NCI-H526 (cell line): ENCODE results near the gene TEX28.
A peak's percentile ranks its signal among the peaks of the same experiment; 100 is the strongest.
"Not testable (repeated sequence)": the region's sequence is repeated elsewhere in the genome, so short reads cannot be mapped to it uniquely, and the experiment has no call there.

Experiments
- DNase-seq, 2 experiments: peaks; one replicate each; lab custom pipeline; 2025; lab: John Stamatoyannopoulos, UW

Gene TEX28

GRCh38 chrX:154310616-154311536 lies 16.0 kb upstream of the TEX28 start:
- DNase-seq: no peak

DNA sequence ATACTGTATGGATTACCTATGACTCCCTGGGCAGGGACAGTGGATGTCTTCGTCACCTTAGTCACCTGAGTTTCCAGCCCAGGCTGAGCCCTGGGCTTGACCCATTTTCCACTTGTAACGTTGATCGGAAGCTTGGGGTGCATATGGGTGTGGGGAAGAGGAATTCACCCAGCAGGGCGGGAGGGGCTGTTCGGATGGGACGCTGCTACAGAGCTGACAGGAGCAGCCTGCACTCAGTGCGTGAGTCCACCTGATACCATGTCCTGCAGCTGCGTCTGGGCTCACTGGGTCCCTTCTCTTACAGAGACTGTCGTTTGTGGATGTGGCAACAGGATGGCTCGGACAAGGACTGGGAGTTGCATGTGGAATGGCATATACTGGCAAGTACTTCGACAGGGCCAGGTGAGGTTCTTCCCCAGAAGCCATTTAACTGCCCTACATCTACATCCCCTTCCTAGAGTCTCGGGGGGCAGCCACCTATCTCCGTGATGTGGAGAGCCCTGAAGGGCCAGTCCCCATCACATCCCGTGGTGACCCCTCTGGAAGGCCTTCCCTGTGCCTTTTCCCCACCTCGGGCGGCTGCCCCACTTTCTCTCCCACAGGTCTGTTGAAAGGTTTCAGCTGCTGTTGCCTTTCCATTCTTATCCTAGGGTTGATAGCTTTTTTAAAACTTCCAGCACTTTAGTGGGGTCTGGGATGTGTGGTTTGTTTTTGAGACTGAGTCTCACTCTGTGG lies 14.3 kb upstream of the TEX28 start:
- DNase-seq: no peak

- peak; percentile 42 to 66 for DNase-seq
These were observed 13.4 kb upstream of the TEX28 start for GRCh38 chrX:154308108-154308946.

DNA sequence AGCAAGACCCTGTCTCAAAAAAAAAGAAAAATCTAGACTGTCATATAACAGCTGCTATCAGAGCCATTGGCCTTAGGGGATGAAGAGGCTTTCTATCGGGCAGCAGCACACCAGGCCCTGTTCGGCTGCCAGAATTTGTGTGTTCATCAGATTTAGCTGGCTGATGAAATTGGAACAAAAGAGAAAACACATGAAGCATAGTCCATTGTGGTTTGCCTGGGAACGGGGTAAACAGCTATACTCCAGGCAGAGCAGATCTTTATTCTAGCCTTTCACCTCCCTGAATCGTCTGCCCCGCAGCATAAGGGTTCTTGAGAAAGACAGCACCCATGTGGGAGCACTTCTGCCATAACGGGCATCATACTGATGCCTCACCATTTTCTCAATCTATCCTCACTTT lies 12.3 kb upstream of the TEX28 start:
- no peak for DNase-seq

DNA sequence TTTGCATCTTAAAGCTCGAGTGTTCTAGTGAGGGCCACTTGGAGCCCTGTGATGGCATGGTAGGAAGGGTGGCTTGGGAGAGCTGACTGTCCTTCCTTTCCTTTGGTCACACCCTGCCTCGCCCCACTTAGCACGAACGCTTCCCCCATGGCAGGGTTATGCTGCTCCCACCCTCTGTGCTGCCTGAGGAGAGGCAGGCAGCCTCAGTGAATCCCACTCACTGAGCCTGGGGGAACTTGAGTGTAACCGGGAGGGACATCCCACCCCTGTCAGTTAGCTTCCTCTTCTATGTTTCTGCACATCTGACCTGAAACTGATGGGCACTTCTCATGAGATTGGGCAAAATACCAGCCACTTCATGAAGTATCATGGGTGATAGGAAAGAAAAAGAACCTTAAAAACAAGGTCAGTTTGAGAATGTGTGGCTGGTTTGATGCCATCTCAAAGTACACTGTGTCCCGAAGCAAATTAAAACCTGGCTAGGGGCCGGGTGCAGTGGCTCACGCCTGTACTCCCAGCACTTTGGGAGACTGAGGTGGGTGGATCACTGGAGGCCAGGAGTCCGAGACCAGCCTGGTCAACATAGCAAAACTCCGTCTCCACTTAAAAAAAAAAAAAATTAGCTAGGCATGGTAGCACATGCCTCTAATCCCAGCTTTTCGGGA lies 10.7 kb upstream of the TEX28 start:
- DNase-seq: no peak

DNA sequence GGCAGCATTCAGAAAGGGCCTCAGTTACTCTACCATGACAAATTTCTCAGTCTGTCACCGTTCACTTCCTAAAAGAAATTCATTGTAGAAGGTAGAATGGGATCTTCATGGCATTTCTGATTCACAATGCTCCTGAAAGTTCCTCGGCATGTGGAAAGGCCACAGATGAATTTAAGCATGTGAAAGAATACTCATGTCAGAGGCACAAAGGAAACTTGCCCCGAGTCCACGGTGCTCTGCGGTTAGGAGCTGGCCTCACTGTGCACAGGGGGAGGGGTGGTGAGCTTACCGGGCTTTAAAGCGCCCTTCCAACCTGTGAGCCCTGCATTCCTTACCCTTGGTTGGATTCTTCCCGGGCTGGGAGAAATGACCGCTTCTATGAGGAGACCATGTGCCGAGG lies 9.9 kb upstream of the TEX28 start:
- no peak for DNase-seq

DNA sequence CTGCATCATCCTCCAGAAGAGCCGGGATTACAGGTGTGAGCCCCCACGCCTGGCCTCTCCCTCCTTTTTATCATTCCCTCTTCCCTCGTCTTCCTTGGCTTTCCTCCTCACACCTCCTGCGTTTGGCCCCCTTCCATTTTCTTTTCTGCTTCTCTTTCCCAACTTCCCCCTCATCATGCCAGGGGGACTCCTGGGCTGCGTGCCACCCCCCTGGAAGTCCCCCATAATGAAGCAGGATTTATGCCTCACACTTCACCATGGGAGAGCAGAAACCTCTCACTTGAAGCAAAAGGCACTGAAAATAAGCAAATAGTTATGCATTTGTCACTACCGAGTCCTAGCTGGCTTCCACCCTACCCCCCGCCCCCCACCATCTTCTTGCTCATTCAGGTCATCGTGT lies 8.6 kb upstream of the TEX28 start:
- no peak for DNase-seq

- not testable (repeated sequence) for DNase-seq
These were observed 8.1 kb upstream of the TEX28 start for GRCh38 chrX:154302998-154303397.

DNA sequence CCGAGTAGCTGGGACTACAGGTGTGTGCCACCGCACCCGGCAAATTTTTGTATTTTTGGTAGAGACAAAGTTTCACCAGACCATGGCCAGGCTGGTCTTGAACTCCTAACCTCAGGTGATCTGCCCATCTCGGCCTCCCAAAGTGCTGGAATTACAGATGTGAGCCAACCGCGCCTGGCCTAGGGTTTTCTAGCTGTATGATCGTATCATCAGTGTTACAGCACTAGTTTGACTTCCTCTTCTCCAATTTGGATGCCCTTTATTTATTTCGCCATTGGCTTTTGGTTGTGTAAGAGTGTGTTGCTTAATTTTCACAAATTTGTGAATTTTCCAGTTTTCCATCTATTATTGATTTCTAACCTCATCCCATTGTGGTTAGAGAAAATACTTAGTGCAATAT lies 5.9 kb upstream of the TEX28 start:
- DNase-seq: no peak

DNA sequence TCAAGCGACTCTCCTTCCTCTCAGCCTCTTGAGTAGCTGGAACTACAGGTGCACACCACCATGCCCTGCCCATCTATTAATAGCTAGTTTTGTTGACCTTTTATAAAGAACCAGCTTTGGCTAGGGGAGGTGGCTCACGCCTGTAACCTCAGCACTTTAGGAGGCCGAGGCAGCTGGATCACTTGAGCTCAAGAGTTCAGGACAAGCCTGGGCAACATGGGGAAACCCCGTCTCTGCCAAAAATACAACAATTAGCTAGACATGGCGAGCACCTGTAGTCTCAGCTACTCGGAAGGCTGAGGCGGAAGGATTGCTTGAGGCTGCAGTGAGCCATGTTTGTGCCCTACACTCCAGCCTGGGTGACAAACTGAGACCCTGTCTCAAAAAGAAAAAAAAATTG lies 3.4 kb upstream of the TEX28 start:
- no peak for DNase-seq

DNA sequence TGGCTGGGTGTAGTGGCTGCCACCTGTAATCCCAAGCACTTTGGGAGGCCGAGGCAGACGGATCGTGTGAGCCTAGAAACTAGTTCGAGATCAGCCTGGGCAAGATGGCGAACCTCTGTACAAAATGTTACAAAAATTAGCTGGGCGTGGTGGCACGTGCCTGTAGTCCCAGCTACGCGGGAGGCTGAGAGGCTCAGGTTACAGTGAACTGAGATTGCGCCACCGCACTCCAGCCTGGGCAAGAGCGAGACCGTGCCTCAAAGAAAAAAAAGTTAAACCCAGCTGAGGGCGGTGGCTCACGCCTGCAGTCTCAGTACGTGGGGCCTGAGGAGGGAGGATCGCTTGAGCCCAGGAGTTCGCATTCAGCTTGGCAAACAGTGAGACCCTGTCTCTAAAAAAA lies 1.8 kb upstream of the TEX28 start:
- no peak for DNase-seq

DNA sequence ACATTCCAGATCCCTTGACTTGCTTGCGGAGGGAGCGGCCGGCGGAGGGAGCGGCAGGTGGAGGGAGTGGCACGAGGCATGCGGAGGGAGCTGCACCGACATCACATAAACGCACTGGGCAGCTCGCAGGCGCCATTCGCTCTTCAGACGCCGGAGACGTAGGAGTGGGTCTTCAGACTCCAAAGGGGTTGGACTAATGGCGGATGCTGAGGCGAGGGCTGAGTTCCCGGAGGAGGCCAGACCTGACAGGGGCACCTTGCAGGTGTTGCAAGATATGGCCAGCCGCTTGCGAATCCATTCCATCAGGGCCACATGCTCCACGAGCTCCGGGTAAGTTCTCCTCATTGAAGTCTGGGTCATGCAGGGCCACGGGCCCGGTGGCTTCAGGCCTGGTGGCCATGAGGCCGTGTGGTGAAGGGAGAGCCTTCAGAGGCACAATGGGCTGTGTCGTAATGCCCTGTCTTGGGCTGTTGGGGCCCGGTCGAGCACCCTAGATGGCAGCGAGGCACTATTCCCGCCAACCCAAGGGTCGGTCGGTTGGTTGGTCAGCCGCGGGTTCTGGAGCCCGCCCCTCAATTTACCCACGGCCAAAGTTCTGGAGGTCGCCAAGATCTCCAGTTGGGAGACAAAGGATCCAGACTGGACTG lies 863 bp upstream of the TEX28 start, which contains the start of gene TKTL1:
TSS of gene TKTL1 (plus strand) at position 132 of the 647 bp plus-strand sequence. CDS start at position 197, 65 bp downstream.
- DNase-seq: no peak

DNA sequence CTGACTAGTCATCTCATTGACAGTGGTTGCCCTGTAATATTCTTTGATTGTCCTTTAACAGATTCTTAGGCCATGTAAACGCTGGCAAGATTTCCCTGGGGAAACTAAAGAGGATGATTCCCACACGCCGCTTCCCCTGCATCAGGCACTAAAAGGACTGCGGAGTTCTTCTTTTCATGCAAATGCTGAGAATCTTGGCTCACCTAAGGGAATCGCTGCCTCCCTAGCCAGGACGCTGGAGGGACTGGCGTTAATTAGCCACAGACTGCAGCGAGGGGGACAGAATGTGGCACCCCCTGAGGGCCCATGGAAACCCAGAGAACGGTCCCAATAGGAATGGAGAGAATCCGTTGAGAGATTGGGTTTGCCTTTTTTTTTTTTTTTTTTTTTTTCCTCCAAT lies 8.5 kb downstream of the TEX28 start:
- DNase-seq: not testable (repeated sequence)

DNA sequence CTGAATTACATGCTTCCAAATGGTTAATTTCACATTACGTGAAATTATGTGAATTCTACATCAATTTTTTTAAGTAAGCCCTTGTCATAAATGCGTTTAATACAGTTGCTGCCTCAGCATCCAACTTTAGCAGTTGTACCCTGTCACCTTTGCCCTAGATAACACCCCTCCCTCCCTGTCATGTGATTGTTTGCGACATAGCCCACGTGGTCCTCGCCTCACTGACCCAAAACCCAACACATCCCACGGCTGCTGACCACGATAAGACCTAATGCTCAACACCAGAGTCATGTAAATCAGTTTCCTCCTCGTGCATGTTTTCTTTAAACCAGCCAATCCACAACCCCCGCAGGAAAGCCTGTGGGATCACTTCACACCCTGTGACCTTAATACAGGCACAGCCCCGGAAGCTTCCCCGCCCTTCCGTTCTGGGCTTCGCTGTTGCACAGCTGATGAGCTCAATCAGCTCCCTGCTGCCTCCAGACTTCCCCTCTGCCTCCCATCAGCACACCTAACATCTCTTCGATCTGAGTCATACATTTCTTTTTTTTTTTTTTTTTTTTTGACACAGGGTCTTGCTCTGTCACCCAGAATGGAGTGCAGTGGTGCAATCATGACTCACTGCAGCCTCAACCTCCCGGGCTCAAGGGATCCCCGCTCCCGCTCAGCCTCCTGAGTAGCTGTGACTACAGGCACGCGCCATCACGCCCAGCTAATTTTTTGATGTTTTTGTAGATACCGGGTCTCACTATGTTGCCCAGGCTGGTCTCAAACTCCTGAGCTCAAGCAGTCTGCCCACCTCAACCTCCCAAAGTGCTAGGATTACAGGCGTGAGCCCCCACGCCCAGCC lies 10.2 kb downstream of the TEX28 start:
- not testable (repeated sequence) for DNase-seq

- DNase-seq: not testable (repeated sequence)
These were observed 25.7 kb downstream of the TEX28 start for GRCh38 chrX:154269245-154269644.

GRCh38 chrX:154263072-154263471 lies 31.9 kb downstream of the TEX28 start:
- not testable (repeated sequence) for DNase-seq

- DNase-seq: not testable (repeated sequence)
These were observed 36.2 kb downstream of the TEX28 start for GRCh38 chrX:154258711-154259110.

DNA sequence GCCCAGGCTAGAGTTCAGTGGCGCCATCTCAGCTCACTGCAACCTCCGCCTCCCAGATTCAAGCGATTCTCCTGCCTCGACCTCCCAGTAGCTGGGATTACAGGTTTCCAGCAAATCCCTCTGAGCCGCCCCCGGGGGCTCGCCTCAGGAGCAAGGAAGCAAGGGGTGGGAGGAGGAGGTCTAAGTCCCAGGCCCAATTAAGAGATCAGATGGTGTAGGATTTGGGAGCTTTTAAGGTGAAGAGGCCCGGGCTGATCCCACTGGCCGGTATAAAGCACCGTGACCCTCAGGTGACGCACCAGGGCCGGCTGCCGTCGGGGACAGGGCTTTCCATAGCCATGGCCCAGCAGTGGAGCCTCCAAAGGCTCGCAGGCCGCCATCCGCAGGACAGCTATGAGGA lies 37.6 kb downstream of the TEX28 start, which contains the start of gene OPN1MW3:
TSS of gene OPN1MW3 (plus strand) at position 301 of the 400 bp plus-strand sequence. CDS start at position 339, 38 bp downstream.
- DNase-seq: not testable (repeated sequence)

GRCh38 chrX:154248076-154248475 lies 46.8 kb downstream of the TEX28 start:
- not testable (repeated sequence) for DNase-seq
